ENCODE data around the gene IL1RL2.

Gene IL1RL2

DNA sequence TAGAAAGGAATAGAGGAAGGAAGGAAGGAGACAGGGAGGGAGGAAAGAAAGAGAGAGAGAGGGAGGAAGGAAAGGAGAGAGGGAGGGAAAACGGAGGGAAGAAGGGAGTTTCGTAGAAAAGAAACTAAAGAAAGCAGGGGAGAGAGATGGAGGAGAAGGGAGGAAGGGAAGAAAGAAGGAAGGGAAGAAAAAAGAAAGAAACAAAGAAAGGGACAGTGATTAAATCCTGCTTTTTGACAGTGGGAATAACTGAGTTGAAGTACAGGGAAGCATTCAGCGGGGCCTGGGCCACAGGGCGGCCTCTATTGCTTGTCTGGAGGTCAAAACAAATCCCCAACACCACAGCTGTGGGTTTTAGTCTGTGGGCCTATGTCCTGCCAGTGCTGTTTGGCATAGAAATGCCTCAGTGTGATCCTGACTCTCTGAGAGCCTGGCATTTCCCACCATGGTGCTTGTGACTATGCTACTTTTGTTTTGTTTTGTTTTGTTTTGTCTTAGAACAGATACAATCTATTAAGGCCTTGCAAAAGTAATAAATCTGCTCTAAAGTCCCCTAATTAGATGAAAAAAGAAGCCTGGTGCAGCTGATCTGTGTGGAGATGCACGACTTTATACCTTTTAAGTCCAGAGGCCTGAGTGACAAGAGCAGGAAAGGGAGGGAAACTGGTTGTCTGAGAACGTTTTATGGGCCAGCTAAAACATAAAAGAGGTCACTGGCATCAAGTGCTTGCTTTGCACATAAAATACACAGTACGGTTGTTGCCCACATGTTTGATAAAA, 40.0 kb downstream of the IL1RL2 start:
- DNase-seq (ENCODE audit: low read depth), result no peak
- H3K4me3 ChIP-seq (ENCODE audit: low read depth, low read length), result no peak overlapping the region
- TF ChIP-seq, protein P1, sequence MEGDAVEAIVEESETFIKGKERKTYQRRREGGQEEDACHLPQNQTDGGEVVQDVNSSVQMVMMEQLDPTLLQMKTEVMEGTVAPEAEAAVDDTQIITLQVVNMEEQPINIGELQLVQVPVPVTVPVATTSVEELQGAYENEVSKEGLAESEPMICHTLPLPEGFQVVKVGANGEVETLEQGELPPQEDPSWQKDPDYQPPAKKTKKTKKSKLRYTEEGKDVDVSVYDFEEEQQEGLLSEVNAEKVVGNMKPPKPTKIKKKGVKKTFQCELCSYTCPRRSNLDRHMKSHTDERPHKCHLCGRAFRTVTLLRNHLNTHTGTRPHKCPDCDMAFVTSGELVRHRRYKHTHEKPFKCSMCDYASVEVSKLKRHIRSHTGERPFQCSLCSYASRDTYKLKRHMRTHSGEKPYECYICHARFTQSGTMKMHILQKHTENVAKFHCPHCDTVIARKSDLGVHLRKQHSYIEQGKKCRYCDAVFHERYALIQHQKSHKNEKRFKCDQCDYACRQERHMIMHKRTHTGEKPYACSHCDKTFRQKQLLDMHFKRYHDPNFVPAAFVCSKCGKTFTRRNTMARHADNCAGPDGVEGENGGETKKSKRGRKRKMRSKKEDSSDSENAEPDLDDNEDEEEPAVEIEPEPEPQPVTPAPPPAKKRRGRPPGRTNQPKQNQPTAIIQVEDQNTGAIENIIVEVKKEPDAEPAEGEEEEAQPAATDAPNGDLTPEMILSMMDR (IDR thresholded peaks at IDR 0.05; ENCODE audit: insufficient read depth, low read depth, low read length, missing control alignments), result no peak

DNA sequence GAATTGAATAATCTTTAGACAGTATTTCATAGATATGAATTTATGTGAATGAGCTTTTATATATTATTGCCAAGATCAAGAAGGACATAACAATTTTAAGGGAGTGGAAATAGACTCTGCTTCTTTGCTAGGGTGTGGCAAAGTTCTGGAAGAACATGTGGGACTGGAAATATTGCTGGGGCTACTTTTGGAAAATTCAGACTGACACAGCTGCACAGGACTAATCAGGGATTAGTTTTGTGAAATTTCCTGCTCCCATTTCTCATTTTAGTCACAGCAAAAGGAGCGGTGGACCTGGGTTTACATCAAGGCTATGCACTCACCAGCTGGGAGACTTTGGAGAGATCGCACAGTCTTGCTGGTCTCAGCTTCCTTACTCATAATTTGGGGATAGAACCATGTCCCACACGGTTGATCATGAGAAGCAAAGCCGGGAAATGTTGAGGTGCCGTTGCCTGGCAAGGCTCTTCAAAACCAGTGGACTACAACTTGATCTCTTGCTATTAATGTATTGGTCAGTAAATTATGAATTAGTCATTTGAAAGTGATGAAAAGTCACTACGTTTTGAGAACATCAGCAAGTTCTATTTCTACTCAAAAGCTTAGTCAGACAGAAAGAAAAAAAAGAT, 42.4 kb downstream of the IL1RL2 start:
- TF ChIP-seq, protein P1 (IDR thresholded peaks at IDR 0.05; ENCODE audit: insufficient read depth, low read depth, low read length, missing control alignments), result no peak
- DNase-seq (ENCODE audit: low read depth), result no peak
- no peak overlapping the region for H3K4me3 ChIP-seq (ENCODE audit: low read depth, low read length)

DNA sequence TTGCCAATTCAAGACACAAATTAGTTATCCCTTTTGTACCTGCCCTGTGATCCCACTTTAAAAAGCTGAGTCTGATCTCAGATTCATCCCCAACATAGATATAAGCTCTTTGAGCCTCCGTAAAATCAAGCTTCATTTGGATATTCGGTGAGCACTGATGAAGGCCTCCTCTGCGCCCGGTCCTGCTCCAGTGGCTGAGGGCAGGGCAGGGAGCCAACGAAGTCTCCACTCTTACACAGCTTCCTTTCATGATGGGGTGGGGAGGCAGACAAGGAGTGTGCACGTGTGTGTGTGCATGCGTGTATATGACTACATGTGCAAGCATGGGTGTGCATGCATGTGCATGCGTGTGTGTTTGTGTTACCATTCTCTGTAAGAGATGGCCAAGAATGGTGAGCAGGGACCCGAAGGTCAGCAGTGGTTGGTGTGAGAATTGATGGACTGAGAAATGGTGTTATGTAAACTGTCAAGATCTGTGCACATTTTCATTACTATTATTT, 43.6 kb downstream of the IL1RL2 start:
- DNase-seq (ENCODE audit: low read depth), result no peak
- no peak overlapping the region for H3K4me3 ChIP-seq (ENCODE audit: low read depth, low read length)
- TF ChIP-seq, protein P1 (IDR thresholded peaks at IDR 0.05; ENCODE audit: insufficient read depth, low read depth, low read length, missing control alignments), result no peak

DNA sequence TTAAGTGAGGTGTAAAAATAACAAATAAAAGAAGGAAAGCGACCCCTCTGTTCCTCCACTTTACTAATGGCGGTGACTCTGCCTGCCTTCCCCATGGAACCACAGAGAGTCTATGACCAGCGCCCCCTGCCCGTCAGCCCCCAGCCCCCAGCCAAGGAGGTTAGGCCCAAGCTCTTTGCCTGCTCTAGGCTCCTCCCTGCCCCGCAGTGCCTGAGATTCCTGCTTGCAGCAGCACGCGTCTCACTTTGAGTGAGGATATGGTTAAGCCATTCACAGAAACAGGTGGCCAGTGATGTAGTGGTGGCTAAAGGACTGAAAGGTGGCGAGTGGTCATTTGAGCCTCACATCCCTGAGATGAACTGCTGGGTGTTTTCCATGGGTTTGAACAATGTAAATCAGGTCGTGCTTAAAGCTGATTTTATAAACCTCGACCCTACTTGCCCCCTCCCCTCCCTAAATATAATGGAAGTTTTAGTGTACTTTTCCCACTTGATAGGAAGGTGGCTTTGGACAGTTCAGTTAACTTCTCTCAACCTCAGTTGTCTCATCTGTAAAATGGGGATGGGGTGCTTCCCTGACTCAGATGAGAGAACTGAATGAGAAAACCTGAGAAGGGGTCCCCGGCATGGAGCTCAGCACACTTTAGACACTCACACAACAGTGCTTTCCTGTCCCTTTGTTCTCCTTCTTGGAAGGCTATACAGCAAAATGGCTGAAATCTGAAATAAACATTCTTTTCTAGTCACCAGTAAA, 46.5 kb downstream of the IL1RL2 start:
- DNase-seq (ENCODE audit: low read depth), result no peak
- TF ChIP-seq, protein P1 (IDR thresholded peaks at IDR 0.05; ENCODE audit: insufficient read depth, low read depth, low read length, missing control alignments), result no peak

DNA sequence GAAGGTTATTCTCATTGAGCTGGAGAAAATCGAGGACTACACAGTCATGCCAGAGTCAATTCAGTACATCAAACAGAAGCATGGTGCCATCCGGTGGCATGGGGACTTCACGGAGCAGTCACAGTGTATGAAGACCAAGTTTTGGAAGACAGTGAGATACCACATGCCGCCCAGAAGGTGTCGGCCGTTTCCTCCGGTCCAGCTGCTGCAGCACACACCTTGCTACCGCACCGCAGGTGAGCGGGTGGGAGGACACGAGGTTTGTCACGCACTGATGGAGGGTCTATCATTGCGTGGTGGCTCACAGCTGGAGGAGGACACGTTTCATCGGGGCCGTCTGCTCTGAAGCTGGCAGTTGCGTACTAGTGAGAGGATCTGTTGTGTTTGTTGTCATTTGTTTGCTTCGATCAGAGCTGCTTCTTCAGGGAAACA, 48.2 kb downstream of the IL1RL2 start:
- no peak overlapping the region for H3K4me3 ChIP-seq (ENCODE audit: low read depth, low read length)
- DNase-seq (ENCODE audit: low read depth), result no peak
- TF ChIP-seq, protein P1 (IDR thresholded peaks at IDR 0.05; ENCODE audit: insufficient read depth, low read depth, low read length, missing control alignments), result no peak

More for the DNA sequence above, 46.5 kb downstream of the IL1RL2 start:
- H3K4me3 ChIP-seq (ENCODE audit: low read depth, low read length), result no peak overlapping the region

DNA sequence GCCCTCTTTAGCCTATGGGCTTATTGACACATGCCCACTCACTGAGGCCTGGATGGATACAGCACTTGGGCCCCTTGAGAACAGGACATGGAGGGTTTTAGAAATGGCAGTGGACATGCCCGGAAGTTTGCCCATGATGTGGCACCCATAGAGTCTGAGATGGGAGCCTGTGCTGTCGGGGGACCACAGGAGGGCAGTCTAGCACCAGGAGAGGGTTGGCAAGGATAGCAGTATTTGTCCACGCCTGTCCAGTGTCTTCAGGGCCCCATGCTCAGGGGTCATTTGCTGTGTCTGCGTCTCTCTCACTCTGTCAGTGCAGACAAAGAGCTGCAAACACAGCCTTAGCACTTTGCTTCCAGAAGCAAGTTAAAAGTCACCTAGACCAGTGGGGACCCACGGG, 48.7 kb downstream of the IL1RL2 start:
- TF ChIP-seq, protein P1 (IDR thresholded peaks at IDR 0.05; ENCODE audit: insufficient read depth, low read depth, low read length, missing control alignments), result peak; percentile 9
- DNase-seq (ENCODE audit: low read depth), result no peak
- H3K4me3 ChIP-seq (ENCODE audit: low read depth, low read length), result no peak overlapping the region

All from GM12865 (cell line).